ENCODE results near the gene GABBR1. TPM values are rescaled to one million over a fixed set of nuclear protein-coding genes. Genes with fewer than 3 reads are reported as not detected.

GABBR1 gene
- total and polyA plus RNA-seq, 12 donors, result 10.2 to 41.3 (median 18.2) TPM

DNA sequence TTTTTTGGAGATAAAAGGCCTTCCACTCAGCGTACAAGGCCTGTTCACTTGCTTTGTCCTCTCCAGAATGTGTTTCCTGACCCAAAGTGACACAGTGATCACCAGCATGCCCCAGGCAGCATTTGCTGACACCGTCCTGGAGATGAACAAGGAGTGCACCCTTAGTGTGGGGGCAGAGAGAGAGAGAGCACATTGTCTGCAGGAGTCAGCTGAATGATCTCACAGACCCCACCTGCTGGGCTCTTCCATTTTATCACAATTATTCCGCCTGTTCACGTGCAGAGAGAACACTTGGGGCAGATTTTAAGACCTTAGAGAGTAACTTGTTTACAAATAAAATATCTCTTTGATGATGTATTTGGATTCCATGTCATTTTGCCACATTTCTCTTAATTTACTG lies 122.8 kb downstream of the GABBR1 start:
- TF ChIP-seq CTCF (IDR thresholded peaks at IDR 0.05), result no peak
- Histone ChIP-seq H3K4me3 (no peak overlapping the region), H3K36me3 (no peaks in the 10 kb centered on the region), H3K9me3 (no peaks in the 10 kb centered on the region), H3K4me1 (no peaks in the 10 kb centered on the region), H3K27me3 (peaks cover 0 to 16% (median 4%) of the 10 kb centered on the region in 7 donors), H3K27ac (no peak overlapping the region)
- 38 to 40% methylated on average over 4 of the region's 4 CpGs for whole genome bisulfite sequencing, 2 donors
- intact Hi-C loops (cut with DNase I), result no loop called here
- ATAC-seq, result no peak
- DNase-seq, result no peak

Other genes starting within 250 kb of the GABBR1 start
- not detected for gene OR12D2, start 237.6 kb downstream of the GABBR1 start, total RNA-seq
- gene OR12D2, start 237.6 kb downstream of the GABBR1 start, polyA plus RNA-seq, result not detected
- gene OR12D1, start 218.3 kb downstream of the GABBR1 start, total RNA-seq, result not detected
- not detected for gene OR12D1, start 218.3 kb downstream of the GABBR1 start, polyA plus RNA-seq
- not detected for gene OR10C1, start 193.9 kb downstream of the GABBR1 start, total RNA-seq
- gene OR10C1, start 193.9 kb downstream of the GABBR1 start, polyA plus RNA-seq, result not detected
- gene OR11A1, start 176.1 kb downstream of the GABBR1 start, total RNA-seq, result not detected
- gene OR11A1, start 176.1 kb downstream of the GABBR1 start, polyA plus RNA-seq, result not detected
- not detected for gene OR2H1, start 176.0 kb downstream of the GABBR1 start, total RNA-seq
- not detected for gene OR2H1, start 176.0 kb downstream of the GABBR1 start, polyA plus RNA-seq
- not detected for gene MAS1L, start 145.2 kb downstream of the GABBR1 start, total RNA-seq
- not detected for gene MAS1L, start 145.2 kb downstream of the GABBR1 start, polyA plus RNA-seq
- gene UBD, start 73.5 kb downstream of the GABBR1 start, total RNA-seq, result 10 to 100 TPM in 1 of 10 donors, under 1 TPM in 3, not detected in 6; 0.23 to 53.8 (median 0.48) TPM
- under 1 TPM in 1 of 2 donors, not detected in 1; 0.33 TPM for gene UBD, start 73.5 kb downstream of the GABBR1 start, polyA plus RNA-seq
- gene OR2H2, start 48.1 kb downstream of the GABBR1 start, total RNA-seq, result not detected
- gene OR2H2, start 48.1 kb downstream of the GABBR1 start, polyA plus RNA-seq, result not detected
- gene MOG, start 23.9 kb upstream of the GABBR1 start, total RNA-seq, result 10 to 100 TPM in 2 of 10 donors, 1 to 10 TPM in 8; 1.6 to 13.6 (median 3.2) TPM
- 1 to 10 TPM in 1 of 2 donors, under 1 TPM in 1; 0.19 to 3.1 TPM for gene MOG, start 23.9 kb upstream of the GABBR1 start, polyA plus RNA-seq
- gene ZFP57, start 48.0 kb upstream of the GABBR1 start, total RNA-seq, result 10 to 100 TPM in 1 of 10 donors, 1 to 10 TPM in 2, under 1 TPM in 1, not detected in 6; 0.53 to 14.7 (median 6.0) TPM
- under 1 TPM in 1 of 2 donors, not detected in 1; 0.06 TPM for gene ZFP57, start 48.0 kb upstream of the GABBR1 start, polyA plus RNA-seq
- gene HLA-F, start 90.3 kb upstream of the GABBR1 start, total RNA-seq, result 100 to 1,000 TPM in 1 of 10 donors, 10 to 100 TPM in 9; 24.0 to 191 (median 31.6) TPM
- gene HLA-F, start 90.3 kb upstream of the GABBR1 start, polyA plus RNA-seq, result 100 to 1,000 TPM in 1 of 2 donors, 10 to 100 TPM in 1; 61.7 to 105 TPM
- gene HLA-G, start 194.6 kb upstream of the GABBR1 start, total RNA-seq, result under 1 TPM in 3 of 10 donors, not detected in 7; 0.45 to 0.77 (median 0.65) TPM
- under 1 TPM in 1 of 2 donors, not detected in 1; 0.13 TPM for gene HLA-G, start 194.6 kb upstream of the GABBR1 start, polyA plus RNA-seq